HEK293 (cell line): ENCODE data around the gene PAM.

Source experiments
- CTCF ChIP-seq: fragments of 450-650 bp; formaldehyde crosslinking; IDR thresholded peaks from 2 replicates; pipeline ENCODE4 v1.5.1; 2016; ENCODE audit warnings: missing biosample characterization, missing genetic modification characterization
- PRDM10 ChIP-seq: fragments of 450-650 bp; formaldehyde crosslinking; IDR thresholded peaks from 2 replicates; pipeline ENCODE4 v1.5.1; 2016; ENCODE audit warnings: missing biosample characterization, missing genetic modification characterization
- TCF7L2 ChIP-seq: IDR thresholded peaks from 2 replicates; pipeline ENCODE4 v1.6.1; 2011; ENCODE audit warnings: low read depth, mild to moderate bottlenecking, inconsistent platforms, low read length, moderate library complexity, borderline replicate concordance
- ZBTB49 ChIP-seq: fragments of 450-650 bp; formaldehyde crosslinking; IDR thresholded peaks from 2 replicates; pipeline ENCODE4 v1.5.1; 2016; ENCODE audit warnings: missing biosample characterization, missing genetic modification characterization, low read depth
- ZNF121 ChIP-seq: fragments of 450-650 bp; formaldehyde crosslinking; IDR thresholded peaks from 2 replicates; pipeline ENCODE4 v1.5.1; 2016; ENCODE audit warnings: missing biosample characterization, missing genetic modification characterization
- ZNF292 ChIP-seq: fragments of 450-650 bp; formaldehyde crosslinking; IDR thresholded peaks from 2 replicates; pipeline ENCODE4 v1.5.1; 2016; ENCODE audit warnings: low read depth, missing biosample characterization, missing genetic modification characterization, borderline replicate concordance
- ZNF398 ChIP-seq: fragments of 450-650 bp; formaldehyde crosslinking; IDR thresholded peaks from 2 replicates; pipeline ENCODE4 v1.5.1; 2017; ENCODE audit warnings: missing biosample characterization, missing genetic modification characterization
- ZNF624 ChIP-seq: fragments of 450-650 bp; formaldehyde crosslinking; IDR thresholded peaks from 2 replicates; pipeline ENCODE4 v1.5.1; 2017; ENCODE audit warnings: missing biosample characterization, missing genetic modification characterization

- TF ChIP-seq ZNF292 (tag by site-specific recombination) (no peak), ZNF398 (tag by site-specific recombination) (no peak), ZBTB49 (tag by site-specific recombination) (no peak), CTCF (tag by site-specific recombination) (0 out of 2 replicates have a peak, but pooled peaks have one; percentile 25), ZNF121 (no peak), PRDM10 (tag by site-specific recombination) (no peak), TCF7L2 (no peak), ZNF624 (no peak)
Observed at GRCh38 chr5:102971676-102972293, 216.7 kb downstream of the PAM start.
